HS-5 (cell line): ENCODE results near the gene GLB1L.

ENCODE experiments used
- DNase-seq: peaks from one replicate; pipeline ENCODE4 v3.0.0-alpha.2; 2012; ENCODE audit warnings: low read depth

Gene GLB1L

GRCh38 chr2:219252900-219253752 is 7.9 kb upstream of the GLB1L start, which contains the start of gene TUBA4B:
TSS of gene TUBA4B (plus strand) at chr2:219253243. CDS start at chr2:219253408, 165 bp downstream.
- DNase-seq, result no peak

GRCh38 chr2:219252570-219252899 is 7.3 kb upstream of the GLB1L start:
- DNase-seq, result no peak

- DNase-seq, result no peak
These were observed 6.8 kb upstream of the GLB1L start for GRCh38 chr2:219252084-219252483.

- DNase-seq, result no peak
These were observed 6.4 kb upstream of the GLB1L start for GRCh38 chr2:219251656-219252055.

GRCh38 chr2:219250049-219250781 is 5.0 kb upstream of the GLB1L start:
- DNase-seq, result no peak

- peak; percentile 68 for DNase-seq
These were observed 4.1 kb upstream of the GLB1L start for GRCh38 chr2:219249203-219249980.

- no peak for DNase-seq
These were observed 3.6 kb upstream of the GLB1L start for GRCh38 chr2:219248845-219249202.

GRCh38 chr2:219247678-219248642 is 2.7 kb upstream of the GLB1L start:
- DNase-seq, result no peak

- DNase-seq, result no peak
These were observed 1.3 kb upstream of the GLB1L start for GRCh38 chr2:219246559-219246958.

GRCh38 chr2:219245899-219246230 is 621 bp upstream of the GLB1L start:
- no peak for DNase-seq

GRCh38 chr2:219244789-219245147 is 476 bp downstream of the GLB1L start:
- DNase-seq, result no peak

- DNase-seq, result no peak
These were observed 1.9 kb downstream of the GLB1L start for GRCh38 chr2:219243291-219243761.

- DNase-seq, result no peak
These were observed 10.9 kb downstream of the GLB1L start for GRCh38 chr2:219234331-219234730.

- peak; percentile 49 for DNase-seq
These were observed 15.1 kb downstream of the GLB1L start for GRCh38 chr2:219230059-219230540.

- peak; percentile 89 for DNase-seq
These were observed 15.8 kb downstream of the GLB1L start, which contains the start of the genes ANKZF1 and ATG9A for GRCh38 chr2:219229305-219230058. TSS of gene ANKZF1 (plus strand) at chr2:219229806. CDS start at chr2:219230258, 452 bp downstream. TSS of gene ATG9A (minus strand) at chr2:219229636. CDS start at chr2:219228024, 1,612 bp downstream.

- no peak for DNase-seq
These were observed 16.3 kb downstream of the GLB1L start for GRCh38 chr2:219228911-219229304.

GRCh38 chr2:219228041-219228910 is 17.0 kb downstream of the GLB1L start:
- DNase-seq, result no peak

GRCh38 chr2:219225350-219225749 is 19.9 kb downstream of the GLB1L start:
- DNase-seq, result no peak

- DNase-seq, result no peak
These were observed 21.2 kb downstream of the GLB1L start for GRCh38 chr2:219223831-219224610.
